Panc1 (cell line): Measurements from ENCODE around the gene RGS12. TPM values are rescaled to one million over a fixed set of nuclear protein-coding genes. Genes with fewer than 3 reads are reported as not detected.

Source experiments
- ATAC-seq: fragments of 200-7000 bp; cut with Tn5 transposase; 2 replicates; pipeline ENCODE4 v1.9.1; 2020; ENCODE audit warnings: mild to moderate bottlenecking, moderate library complexity
- BruUV-seq: library from RNA; stranded (reverse); fragments of 400-500 nt; replicated peaks from 2 replicates; lab custom pipeline; 2021; lab: Mats Ljungman, UMichigan
- CTCF ChIA-PET: fragments of 300-600 bp; sonication (Branson Sonifier 250); formaldehyde crosslinking; loops from one replicate; lab custom pipeline; 2022; ENCODE audit warnings: antibody characterized with exemption; lab: Charles Lee
- POLR2A ChIA-PET: fragments of 300-600 bp; sonication (Branson Sonifier 250); formaldehyde crosslinking; loops from one replicate; lab custom pipeline; 2022; ENCODE audit warnings: antibody characterized with exemption; lab: Charles Lee
- DNase-seq: peaks from one replicate; pipeline ENCODE4 v3.0.0-alpha.2; 2010; ENCODE audit warnings: low read depth, low spot score
- H3K27ac ChIP-seq: 2 replicates; pipeline ENCODE4 v1.5.1; 2011; ENCODE audit warnings: mild to moderate bottlenecking, low read length, inconsistent platforms
- H3K27me3 ChIP-seq: fragments of 200-500 bp; sonication (Bioruptor generic); 2 replicates; pipeline ENCODE4 v1.6.0; 2014; ENCODE audit warnings: low read length, inconsistent platforms; ENCODE audit not compliant: control insufficient read depth, insufficient read depth
- H3K36me3 ChIP-seq: fragments of 200-500 bp; sonication (Bioruptor generic); 2 replicates; pipeline ENCODE4 v1.5.1; 2014; ENCODE audit warnings: inconsistent platforms, mild to moderate bottlenecking, low read length, moderate library complexity; ENCODE audit not compliant: control insufficient read depth, insufficient read depth
- H3K4me1 ChIP-seq: 2 replicates; pipeline ENCODE4 v1.5.1; 2011; ENCODE audit warnings: inconsistent platforms, mild to moderate bottlenecking, low read length, moderate library complexity; ENCODE audit not compliant: control insufficient read depth, insufficient read depth
- H3K4me3 ChIP-seq, 2 experiments: 2 replicates each; pipeline ENCODE4 v1.5.1; 2011 to 2012; ENCODE audit warnings: low read depth in 2 of 2, low read length in 2 of 2, mild to moderate bottlenecking in 2 of 2, inconsistent platforms in 1 of 2, moderate library complexity in 1 of 2
- H3K9me3 ChIP-seq: fragments of 200-500 bp; sonication (Bioruptor generic); 2 replicates; pipeline ENCODE4 v1.5.1; 2014; ENCODE audit warnings: low read depth, mild to moderate bottlenecking, inconsistent platforms, low read length, moderate library complexity; ENCODE audit not compliant: control insufficient read depth, insufficient read depth
- CTCF ChIP-seq: fragments of 450-650 bp; IDR thresholded peaks from 2 replicates; pipeline ENCODE4 v1.5.1; 2017; ENCODE audit warnings: mild to moderate bottlenecking
- POLR2AphosphoS5 ChIP-seq: IDR thresholded peaks from 2 replicates; pipeline ENCODE4 v1.6.1; 2012; ENCODE audit warnings: mild to moderate bottlenecking, low read depth, low read length, moderate library complexity
- REST ChIP-seq, 2 experiments: IDR thresholded peaks; 2 replicates each; pipeline ENCODE4 v1.6.1; 2011 to 2012; ENCODE audit warnings: low read depth in 2 of 2, control low read depth in 1 of 2, low read length in 1 of 2, mild to moderate bottlenecking in 1 of 2, moderate library complexity in 1 of 2; ENCODE audit not compliant: insufficient read depth in 1 of 2
- SIN3A ChIP-seq: IDR thresholded peaks from 2 replicates; pipeline ENCODE4 v1.6.1; 2012; ENCODE audit warnings: low read depth, mild to moderate bottlenecking, low read length, moderate library complexity, borderline replicate concordance; ENCODE audit not compliant: insufficient read depth
- TCF7L2 ChIP-seq: IDR thresholded peaks from 2 replicates; pipeline ENCODE4 v1.6.1; 2011; ENCODE audit warnings: mild to moderate bottlenecking, low read depth, low read length, inconsistent platforms
- in situ Hi-C: cut with HindIII; loops from 2 replicates; pipeline ENCODE4 v1.10.0; 2016; ENCODE audit warnings: low sequenced_read_pairs, low pct_unique_long_range_greater_than_20kb
- intact Hi-C: fragments of 100-400 bp; cut with micrococcal nuclease; formaldehyde crosslinking; loops from one replicate; pipeline ENCODE4 v1.10.0; 2022; ENCODE audit not compliant: unreplicated experiment
- total RNA-seq: library from RNA; stranded (reverse); gene quantifications from one replicate; pipeline ENCODE4 v1.2.1, GENCODE V29; 2021; ENCODE audit not compliant: unreplicated experiment

The RGS12 gene
- total RNA-seq, 1 experiment from 2014 or later, result 24.3 TPM

GRCh38 chr4:3332498-3332897, 39.7 kb downstream of the RGS12 start:
- no peak overlapping the region for H3K4me3 ChIP-seq
- ATAC-seq, result no peak
- no peaks in the 10 kb centered on the region for H3K9me3 ChIP-seq
- BruUV-seq, result no TSS peak
- no peak for TF ChIP-seq POLR2AphosphoS5
- TF ChIP-seq SIN3A, result no peak
- no peak for TF ChIP-seq REST (IDR thresholded peaks at IDR 0.05; ENCODE audit: insufficient read depth in 1 of 2, low read depth in 2 of 2, low read length in 1 of 2)
- TF ChIP-seq CTCF, result no peak
- no peak for TF ChIP-seq TCF7L2
- in situ Hi-C loops (no loop called here), intact Hi-C loops (no loop called here)
- H3K4me1 ChIP-seq, result no peaks in the 10 kb centered on the region; the same call in 1 of the 2 replicates
- H3K27ac ChIP-seq, result no peak overlapping the region
- no peaks in the 10 kb centered on the region for H3K36me3 ChIP-seq
- ChIA-PET CTCF (no interaction called here), POLR2A (interaction anchor here (0.6 kb wide), 1 partner anchor 51 kb away, joined by 3 read pairs; no protein-coding TSS in a partner anchor)
- no peaks in the 10 kb centered on the region for H3K27me3 ChIP-seq
- no peak for DNase-seq

- no peak for ATAC-seq
- in situ Hi-C loops, result no loop called here
- CTCF ChIA-PET, result no interaction called here
These were observed 41.5 kb downstream of the RGS12 start for GRCh38 chr4:3334316-3334715.

More at GRCh38 chr4:3334316-3334715, 41.5 kb downstream of the RGS12 start:
- no peak overlapping the region for H3K27ac ChIP-seq
- no peak overlapping the region for H3K4me3 ChIP-seq
- no TSS peak for BruUV-seq
- POLR2A ChIA-PET, result no interaction called here
- no peaks in the 10 kb centered on the region; the same call in 1 of the 2 replicates for H3K4me1 ChIP-seq
- no peaks in the 10 kb centered on the region for H3K36me3 ChIP-seq
- no peak for DNase-seq
- intact Hi-C loops, result no loop called here
- H3K9me3 ChIP-seq, result no peaks in the 10 kb centered on the region
- TF ChIP-seq POLR2AphosphoS5, result no peak
- TF ChIP-seq SIN3A, result no peak
- no peak for TF ChIP-seq CTCF
- no peak for TF ChIP-seq TCF7L2
- TF ChIP-seq REST (IDR thresholded peaks at IDR 0.05; ENCODE audit: insufficient read depth in 1 of 2, low read depth in 2 of 2, low read length in 1 of 2), result no peak
- no peaks in the 10 kb centered on the region for H3K27me3 ChIP-seq
